Tibial nerve (tissue), 4 donors: ENCODE data around the gene LTBP3.

Experiments used
- EP300 ChIP-seq, 2 donors: sonication (generic); formaldehyde crosslinking; IDR thresholded peaks; one replicate each; pipeline ENCODE4 v1.6.1; 2017; ENCODE audit warnings: antibody characterized with exemption in 2 of 2, mild to moderate bottlenecking in 1 of 2
- POLR2A ChIP-seq, 2 donors: fragments of 450-650 bp; IDR thresholded peaks; one replicate each; pipeline ENCODE4 v1.6.1; 2017; ENCODE audit warnings: antibody characterized with exemption in 2 of 2, mild to moderate bottlenecking in 2 of 2, moderate library complexity in 2 of 2
- TF ChIP-seq, protein P1 (sequence below), 5 experiments: fragments of 200-600 bp in 3 of 5; fragments of 450-650 bp in 2 of 5; sonication (generic) in 3 of 5; IDR thresholded peaks; one replicate each; pipeline ENCODE4 v1.5.1; 2016 to 2019; ENCODE audit warnings: antibody characterized with exemption in 5 of 5, mild to moderate bottlenecking in 3 of 5, moderate library complexity in 2 of 5

DNA sequence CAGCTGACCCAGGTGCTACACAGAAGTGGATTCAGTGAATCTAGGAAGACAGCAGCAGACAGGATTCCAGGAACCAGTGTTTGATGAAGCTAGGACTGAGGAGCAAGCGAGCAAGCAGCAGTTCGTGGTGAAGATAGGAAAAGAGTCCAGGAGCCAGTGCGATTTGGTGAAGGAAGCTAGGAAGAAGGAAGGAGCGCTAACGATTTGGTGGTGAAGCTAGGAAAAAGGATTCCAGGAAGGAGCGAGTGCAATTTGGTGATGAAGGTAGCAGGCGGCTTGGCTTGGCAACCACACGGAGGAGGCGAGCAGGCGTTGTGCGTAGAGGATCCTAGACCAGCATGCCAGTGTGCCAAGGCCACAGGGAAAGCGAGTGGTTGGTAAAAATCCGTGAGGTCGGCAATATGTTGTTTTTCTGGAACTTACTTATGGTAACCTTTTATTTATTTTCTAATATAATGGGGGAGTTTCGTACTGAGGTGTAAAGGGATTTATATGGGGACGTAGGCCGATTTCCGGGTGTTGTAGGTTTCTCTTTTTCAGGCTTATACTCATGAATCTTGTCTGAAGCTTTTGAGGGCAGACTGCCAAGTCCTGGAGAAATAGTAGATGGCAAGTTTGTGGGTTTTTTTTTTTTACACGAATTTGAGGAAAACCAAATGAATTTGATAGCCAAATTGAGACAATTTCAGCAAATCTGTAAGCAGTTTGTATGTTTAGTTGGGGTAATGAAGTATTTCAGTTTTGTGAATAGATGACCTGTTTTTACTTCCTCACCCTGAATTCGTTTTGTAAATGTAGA, 57.6 kb downstream of the LTBP3 start:
- TF ChIP-seq, protein P1, sequence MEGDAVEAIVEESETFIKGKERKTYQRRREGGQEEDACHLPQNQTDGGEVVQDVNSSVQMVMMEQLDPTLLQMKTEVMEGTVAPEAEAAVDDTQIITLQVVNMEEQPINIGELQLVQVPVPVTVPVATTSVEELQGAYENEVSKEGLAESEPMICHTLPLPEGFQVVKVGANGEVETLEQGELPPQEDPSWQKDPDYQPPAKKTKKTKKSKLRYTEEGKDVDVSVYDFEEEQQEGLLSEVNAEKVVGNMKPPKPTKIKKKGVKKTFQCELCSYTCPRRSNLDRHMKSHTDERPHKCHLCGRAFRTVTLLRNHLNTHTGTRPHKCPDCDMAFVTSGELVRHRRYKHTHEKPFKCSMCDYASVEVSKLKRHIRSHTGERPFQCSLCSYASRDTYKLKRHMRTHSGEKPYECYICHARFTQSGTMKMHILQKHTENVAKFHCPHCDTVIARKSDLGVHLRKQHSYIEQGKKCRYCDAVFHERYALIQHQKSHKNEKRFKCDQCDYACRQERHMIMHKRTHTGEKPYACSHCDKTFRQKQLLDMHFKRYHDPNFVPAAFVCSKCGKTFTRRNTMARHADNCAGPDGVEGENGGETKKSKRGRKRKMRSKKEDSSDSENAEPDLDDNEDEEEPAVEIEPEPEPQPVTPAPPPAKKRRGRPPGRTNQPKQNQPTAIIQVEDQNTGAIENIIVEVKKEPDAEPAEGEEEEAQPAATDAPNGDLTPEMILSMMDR (IDR thresholded peaks at IDR 0.05): peak in 1 of 5 experiments; percentile 19
- TF ChIP-seq POLR2A (IDR thresholded peaks at IDR 0.05): peak; percentile 28 to 38
- peak in 1 of 2 donors; percentile 96 for TF ChIP-seq EP300 (IDR thresholded peaks at IDR 0.05)
